GM23338 (cell line): ENCODE results near the gene ZBTB2. TPM values are rescaled to one million over a fixed set of nuclear protein-coding genes. Genes with fewer than 3 reads are reported as not detected.

ENCODE experiments used
- ATAC-seq: fragments of 200-7000 bp; cut with Tn5 transposase; 3 replicates; pipeline ENCODE4 v1.9.1; 2020
- DNase-seq: peaks from one replicate; pipeline ENCODE4 v3.0.0-alpha.2; 2015; ENCODE audit warnings: low spot score
- H2AFZ ChIP-seq: fragments of 200-600 bp; sonication (generic); 2 replicates; pipeline ENCODE4 v1.8.0; 2016; ENCODE audit warnings: antibody characterized with exemption, mild to moderate bottlenecking, moderate library complexity
- H3F3A ChIP-seq: fragments of 200-600 bp; sonication (generic); replicated peaks from 2 replicates; pipeline ENCODE4 v1.8.0; 2017; ENCODE audit warnings: antibody characterized with exemption, mixed run types, low read depth
- H3K27ac ChIP-seq: fragments of 200-600 bp; sonication (generic); 2 replicates; pipeline ENCODE4 v1.6.1; 2016; ENCODE audit warnings: low read depth
- H3K27me3 ChIP-seq: fragments of 200-600 bp; sonication (generic); 2 replicates; pipeline ENCODE4 v1.8.0; 2016; ENCODE audit warnings: mild to moderate bottlenecking, mixed run types, moderate library complexity; ENCODE audit not compliant: insufficient read depth
- H3K36me3 ChIP-seq: fragments of 200-600 bp; sonication (generic); 2 replicates; pipeline ENCODE4 v1.8.0; 2016; ENCODE audit warnings: mild to moderate bottlenecking; ENCODE audit not compliant: insufficient read depth
- H3K4me1 ChIP-seq: fragments of 200-600 bp; sonication (generic); 2 replicates; pipeline ENCODE4 v1.8.0; 2016; ENCODE audit warnings: mild to moderate bottlenecking, moderate library complexity; ENCODE audit not compliant: insufficient read depth
- H3K4me2 ChIP-seq: fragments of 200-600 bp; sonication (generic); 2 replicates; pipeline ENCODE4 v1.7.1; 2017; ENCODE audit warnings: mixed run types
- H3K4me3 ChIP-seq: fragments of 200-600 bp; sonication (generic); 2 replicates; pipeline ENCODE4 v1.6.1; 2016; ENCODE audit warnings: mixed run types
- H3K79me2 ChIP-seq: fragments of 200-600 bp; sonication (generic); replicated peaks from 2 replicates; pipeline ENCODE4 v1.8.0; 2017; ENCODE audit warnings: mild to moderate bottlenecking; ENCODE audit not compliant: insufficient read depth
- H3K9me2 ChIP-seq: fragments of 200-600 bp; sonication (generic); 2 replicates; pipeline ENCODE4 v1.8.0; 2017; ENCODE audit not compliant: insufficient read depth
- H4K20me1 ChIP-seq: fragments of 200-600 bp; sonication (generic); replicated peaks from 2 replicates; pipeline ENCODE4 v1.8.0; 2017; ENCODE audit warnings: mild to moderate bottlenecking; ENCODE audit not compliant: insufficient read depth
- H3K27ac Mint-ChIP-seq: 2 replicates; pipeline ENCODE4 v1.8.0; 2020; ENCODE audit warnings: inconsistent platforms, mild to moderate bottlenecking, moderate library complexity, mixed read lengths
- H3K27me3 Mint-ChIP-seq: 3 replicates; pipeline ENCODE4 v1.8.0; 2022; ENCODE audit warnings: low read depth, mild to moderate bottlenecking, moderate library complexity, mixed read lengths, inconsistent platforms; ENCODE audit not compliant: insufficient read depth, poor library complexity
- H3K36me3 Mint-ChIP-seq: 3 replicates; pipeline ENCODE4 v1.8.0; 2021; ENCODE audit warnings: low read depth, mild to moderate bottlenecking, inconsistent platforms, moderate library complexity, mixed read lengths
- H3K4me1 Mint-ChIP-seq: 3 replicates; pipeline ENCODE4 v1.8.0; 2020; ENCODE audit warnings: mild to moderate bottlenecking, inconsistent platforms, mixed read lengths
- H3K4me3 Mint-ChIP-seq: 3 replicates; pipeline ENCODE4 v1.8.0; 2021; ENCODE audit warnings: moderate library complexity, mild to moderate bottlenecking, inconsistent platforms, mixed read lengths
- H3K9me3 Mint-ChIP-seq: 3 replicates; pipeline ENCODE4 v1.8.0; 2020; ENCODE audit warnings: moderate library complexity, mild to moderate bottlenecking, inconsistent platforms, mixed read lengths
- EZH2 ChIP-seq: fragments of 200-600 bp; sonication (generic); IDR thresholded peaks from one replicate; pipeline ENCODE4 v1.8.0; 2017; ENCODE audit warnings: antibody characterized with exemption, mild to moderate bottlenecking, low read depth; ENCODE audit not compliant: unreplicated experiment
- JUNB ChIP-seq: IDR thresholded peaks from one replicate; pipeline ENCODE4 v1.6.1; 2016; ENCODE audit warnings: antibody characterized with exemption; ENCODE audit not compliant: unreplicated experiment
- NANOG ChIP-seq: IDR thresholded peaks from 2 replicates; pipeline ENCODE4 v1.6.1; 2016; ENCODE audit warnings: antibody characterized with exemption, borderline replicate concordance
- POLR2AphosphoS5 ChIP-seq: IDR thresholded peaks from 2 replicates; pipeline ENCODE4 v1.6.1; 2016; ENCODE audit warnings: antibody characterized with exemption, low read depth
- STAT1 ChIP-seq: IDR thresholded peaks from one replicate; pipeline ENCODE4 v1.6.1; 2016; ENCODE audit warnings: antibody characterized with exemption; ENCODE audit not compliant: unreplicated experiment
- ZNF331 ChIP-seq: fragments of 250-450 bp; sonication (Bioruptor Pico); IDR thresholded peaks from 2 replicates; pipeline ENCODE4 v1.5.0; 2020; ENCODE audit warnings: low read depth, mild to moderate bottlenecking, moderate library complexity
- polyA plus RNA-seq: library from polyadenylated mRNA; unstranded; fragments of >200 nt; fragmentation: Nextera tagmentation; extraction: Ambion mirVana; gene quantifications from 2 replicates; pipeline ENCODE4 v1.2.1, GENCODE V29; 2016
- total RNA-seq: library from RNA; depleted of rRNA; stranded (reverse); fragments of >200 nt; shearing (Covaris generic); gene quantifications from 2 replicates; pipeline ENCODE4 v1.2.3, GENCODE V29; 2014
- TF ChIP-seq, protein P1 (sequence below): IDR thresholded peaks from one replicate; pipeline ENCODE4 v1.6.1; 2018; ENCODE audit warnings: antibody characterized with exemption; ENCODE audit not compliant: unreplicated experiment
- TF ChIP-seq, protein P2 (sequence below): IDR thresholded peaks from 2 replicates; pipeline ENCODE4 v1.6.1; 2016; ENCODE audit warnings: antibody characterized with exemption
- TF ChIP-seq, protein P3 (sequence below): fragments of 250-450 bp; sonication (Bioruptor Pico); IDR thresholded peaks from 2 replicates; pipeline ENCODE4 v1.5.0; 2020; ENCODE audit warnings: mild to moderate bottlenecking, moderate library complexity

The ZBTB2 gene
- total and polyA plus RNA-seq, 2 experiments from 2014 or later: 11.4 to 21.9 TPM

DNA sequence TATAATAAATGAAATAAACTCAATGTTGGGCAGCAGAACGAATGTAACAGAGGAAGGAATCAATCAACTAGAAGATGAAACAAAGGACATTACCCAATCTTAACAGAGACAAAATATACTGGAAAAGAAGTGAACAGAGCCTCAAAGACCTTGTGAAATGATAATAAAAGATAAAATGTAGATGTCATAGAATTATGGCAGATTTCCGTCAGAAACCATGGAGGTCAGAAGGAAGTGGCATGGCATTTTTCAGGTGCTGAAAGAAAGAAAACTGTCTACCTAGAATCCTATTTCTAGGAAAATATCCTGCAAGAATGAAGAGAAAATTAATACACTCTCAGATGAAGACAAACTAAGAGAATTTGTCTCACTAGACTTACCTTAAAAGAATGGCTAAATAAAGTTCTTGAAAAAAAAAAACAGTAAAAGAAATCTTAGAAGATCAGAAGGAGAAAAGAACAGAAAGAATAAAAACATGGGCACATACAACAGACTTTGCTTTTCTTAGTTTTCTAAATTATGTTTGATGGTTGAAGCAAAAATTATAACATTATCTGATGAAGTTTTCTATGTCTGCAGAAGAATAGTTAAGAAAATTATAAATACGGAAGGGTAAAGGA, 23.4 kb upstream of the ZBTB2 start (continued):
- TF ChIP-seq, protein P1, sequence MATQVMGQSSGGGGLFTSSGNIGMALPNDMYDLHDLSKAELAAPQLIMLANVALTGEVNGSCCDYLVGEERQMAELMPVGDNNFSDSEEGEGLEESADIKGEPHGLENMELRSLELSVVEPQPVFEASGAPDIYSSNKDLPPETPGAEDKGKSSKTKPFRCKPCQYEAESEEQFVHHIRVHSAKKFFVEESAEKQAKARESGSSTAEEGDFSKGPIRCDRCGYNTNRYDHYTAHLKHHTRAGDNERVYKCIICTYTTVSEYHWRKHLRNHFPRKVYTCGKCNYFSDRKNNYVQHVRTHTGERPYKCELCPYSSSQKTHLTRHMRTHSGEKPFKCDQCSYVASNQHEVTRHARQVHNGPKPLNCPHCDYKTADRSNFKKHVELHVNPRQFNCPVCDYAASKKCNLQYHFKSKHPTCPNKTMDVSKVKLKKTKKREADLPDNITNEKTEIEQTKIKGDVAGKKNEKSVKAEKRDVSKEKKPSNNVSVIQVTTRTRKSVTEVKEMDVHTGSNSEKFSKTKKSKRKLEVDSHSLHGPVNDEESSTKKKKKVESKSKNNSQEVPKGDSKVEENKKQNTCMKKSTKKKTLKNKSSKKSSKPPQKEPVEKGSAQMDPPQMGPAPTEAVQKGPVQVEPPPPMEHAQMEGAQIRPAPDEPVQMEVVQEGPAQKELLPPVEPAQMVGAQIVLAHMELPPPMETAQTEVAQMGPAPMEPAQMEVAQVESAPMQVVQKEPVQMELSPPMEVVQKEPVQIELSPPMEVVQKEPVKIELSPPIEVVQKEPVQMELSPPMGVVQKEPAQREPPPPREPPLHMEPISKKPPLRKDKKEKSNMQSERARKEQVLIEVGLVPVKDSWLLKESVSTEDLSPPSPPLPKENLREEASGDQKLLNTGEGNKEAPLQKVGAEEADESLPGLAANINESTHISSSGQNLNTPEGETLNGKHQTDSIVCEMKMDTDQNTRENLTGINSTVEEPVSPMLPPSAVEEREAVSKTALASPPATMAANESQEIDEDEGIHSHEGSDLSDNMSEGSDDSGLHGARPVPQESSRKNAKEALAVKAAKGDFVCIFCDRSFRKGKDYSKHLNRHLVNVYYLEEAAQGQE: no peak
- TF ChIP-seq, protein P2, sequence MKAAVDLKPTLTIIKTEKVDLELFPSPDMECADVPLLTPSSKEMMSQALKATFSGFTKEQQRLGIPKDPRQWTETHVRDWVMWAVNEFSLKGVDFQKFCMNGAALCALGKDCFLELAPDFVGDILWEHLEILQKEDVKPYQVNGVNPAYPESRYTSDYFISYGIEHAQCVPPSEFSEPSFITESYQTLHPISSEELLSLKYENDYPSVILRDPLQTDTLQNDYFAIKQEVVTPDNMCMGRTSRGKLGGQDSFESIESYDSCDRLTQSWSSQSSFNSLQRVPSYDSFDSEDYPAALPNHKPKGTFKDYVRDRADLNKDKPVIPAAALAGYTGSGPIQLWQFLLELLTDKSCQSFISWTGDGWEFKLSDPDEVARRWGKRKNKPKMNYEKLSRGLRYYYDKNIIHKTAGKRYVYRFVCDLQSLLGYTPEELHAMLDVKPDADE: no peak
- no peak for TF ChIP-seq POLR2AphosphoS5
- no peak for TF ChIP-seq EZH2
- no peak for TF ChIP-seq ZNF331

DNA sequence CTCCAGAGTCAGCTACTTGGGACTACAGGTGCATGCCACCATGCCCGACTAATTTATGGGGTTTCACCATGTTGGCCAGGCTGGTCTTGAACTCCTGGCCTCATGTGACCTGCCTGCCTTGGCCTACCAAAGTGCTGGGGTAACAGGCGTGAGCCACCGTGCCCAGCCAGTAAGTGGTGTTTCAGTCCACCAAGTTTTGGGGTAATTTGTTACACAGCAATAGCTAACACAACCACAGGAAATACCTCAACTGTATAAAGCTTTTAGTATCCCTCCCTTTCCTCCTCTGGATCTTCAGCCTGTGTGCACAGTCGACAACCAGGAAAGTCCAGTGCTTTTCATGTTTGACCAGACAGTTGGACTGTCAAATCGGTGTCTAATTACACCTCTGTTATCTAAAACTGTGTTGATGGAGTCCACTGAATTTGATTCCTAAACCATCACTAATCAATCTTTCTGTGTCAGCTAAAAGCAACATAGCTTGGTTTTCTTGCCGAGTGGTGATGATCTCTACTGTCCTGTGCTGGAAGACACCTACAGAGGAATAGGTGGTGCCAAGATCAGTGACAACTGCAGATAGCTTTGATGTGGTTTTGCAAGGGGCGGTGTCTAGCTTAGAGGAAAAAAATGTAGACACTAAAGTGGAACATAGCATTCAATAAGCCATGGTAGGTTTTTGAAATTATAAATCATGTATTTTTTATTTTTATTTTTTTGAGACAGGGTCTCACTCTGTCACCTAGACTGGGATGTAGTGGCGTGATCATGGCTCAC, 22.2 kb upstream of the ZBTB2 start:
- ATAC-seq: no peak
- H4K20me1 ChIP-seq: peaks cover 7% of the 10 kb centered on the region; the same call in 1 of the 2 replicates
- Mint-ChIP-seq H3K4me1 (no peaks in the 10 kb centered on the region), H3K27ac (no peak overlapping the region), H3K9me3 (no peaks in the 10 kb centered on the region), H3K4me3 (no peak overlapping the region), H3K36me3 (peaks cover 66% of the 10 kb centered on the region), H3K27me3 (peaks cover 9% of the 10 kb centered on the region)
- H3K9me2 ChIP-seq: no peaks in the 10 kb centered on the region
- H3F3A ChIP-seq: no peaks in the 10 kb centered on the region
- no peak overlapping the region for H3K4me2 ChIP-seq
- H3K27me3 ChIP-seq: no peaks in the 10 kb centered on the region
- no peak overlapping the region for H3K4me3 ChIP-seq
- DNase-seq: no peak
- H3K27ac ChIP-seq: no peak overlapping the region
- H3K4me1 ChIP-seq: no peaks in the 10 kb centered on the region
- no peak overlapping the region for H2AFZ ChIP-seq
- H3K36me3 ChIP-seq: peaks cover 21% of the 10 kb centered on the region
- H3K79me2 ChIP-seq: no peaks in the 10 kb centered on the region
- TF ChIP-seq, protein P3, sequence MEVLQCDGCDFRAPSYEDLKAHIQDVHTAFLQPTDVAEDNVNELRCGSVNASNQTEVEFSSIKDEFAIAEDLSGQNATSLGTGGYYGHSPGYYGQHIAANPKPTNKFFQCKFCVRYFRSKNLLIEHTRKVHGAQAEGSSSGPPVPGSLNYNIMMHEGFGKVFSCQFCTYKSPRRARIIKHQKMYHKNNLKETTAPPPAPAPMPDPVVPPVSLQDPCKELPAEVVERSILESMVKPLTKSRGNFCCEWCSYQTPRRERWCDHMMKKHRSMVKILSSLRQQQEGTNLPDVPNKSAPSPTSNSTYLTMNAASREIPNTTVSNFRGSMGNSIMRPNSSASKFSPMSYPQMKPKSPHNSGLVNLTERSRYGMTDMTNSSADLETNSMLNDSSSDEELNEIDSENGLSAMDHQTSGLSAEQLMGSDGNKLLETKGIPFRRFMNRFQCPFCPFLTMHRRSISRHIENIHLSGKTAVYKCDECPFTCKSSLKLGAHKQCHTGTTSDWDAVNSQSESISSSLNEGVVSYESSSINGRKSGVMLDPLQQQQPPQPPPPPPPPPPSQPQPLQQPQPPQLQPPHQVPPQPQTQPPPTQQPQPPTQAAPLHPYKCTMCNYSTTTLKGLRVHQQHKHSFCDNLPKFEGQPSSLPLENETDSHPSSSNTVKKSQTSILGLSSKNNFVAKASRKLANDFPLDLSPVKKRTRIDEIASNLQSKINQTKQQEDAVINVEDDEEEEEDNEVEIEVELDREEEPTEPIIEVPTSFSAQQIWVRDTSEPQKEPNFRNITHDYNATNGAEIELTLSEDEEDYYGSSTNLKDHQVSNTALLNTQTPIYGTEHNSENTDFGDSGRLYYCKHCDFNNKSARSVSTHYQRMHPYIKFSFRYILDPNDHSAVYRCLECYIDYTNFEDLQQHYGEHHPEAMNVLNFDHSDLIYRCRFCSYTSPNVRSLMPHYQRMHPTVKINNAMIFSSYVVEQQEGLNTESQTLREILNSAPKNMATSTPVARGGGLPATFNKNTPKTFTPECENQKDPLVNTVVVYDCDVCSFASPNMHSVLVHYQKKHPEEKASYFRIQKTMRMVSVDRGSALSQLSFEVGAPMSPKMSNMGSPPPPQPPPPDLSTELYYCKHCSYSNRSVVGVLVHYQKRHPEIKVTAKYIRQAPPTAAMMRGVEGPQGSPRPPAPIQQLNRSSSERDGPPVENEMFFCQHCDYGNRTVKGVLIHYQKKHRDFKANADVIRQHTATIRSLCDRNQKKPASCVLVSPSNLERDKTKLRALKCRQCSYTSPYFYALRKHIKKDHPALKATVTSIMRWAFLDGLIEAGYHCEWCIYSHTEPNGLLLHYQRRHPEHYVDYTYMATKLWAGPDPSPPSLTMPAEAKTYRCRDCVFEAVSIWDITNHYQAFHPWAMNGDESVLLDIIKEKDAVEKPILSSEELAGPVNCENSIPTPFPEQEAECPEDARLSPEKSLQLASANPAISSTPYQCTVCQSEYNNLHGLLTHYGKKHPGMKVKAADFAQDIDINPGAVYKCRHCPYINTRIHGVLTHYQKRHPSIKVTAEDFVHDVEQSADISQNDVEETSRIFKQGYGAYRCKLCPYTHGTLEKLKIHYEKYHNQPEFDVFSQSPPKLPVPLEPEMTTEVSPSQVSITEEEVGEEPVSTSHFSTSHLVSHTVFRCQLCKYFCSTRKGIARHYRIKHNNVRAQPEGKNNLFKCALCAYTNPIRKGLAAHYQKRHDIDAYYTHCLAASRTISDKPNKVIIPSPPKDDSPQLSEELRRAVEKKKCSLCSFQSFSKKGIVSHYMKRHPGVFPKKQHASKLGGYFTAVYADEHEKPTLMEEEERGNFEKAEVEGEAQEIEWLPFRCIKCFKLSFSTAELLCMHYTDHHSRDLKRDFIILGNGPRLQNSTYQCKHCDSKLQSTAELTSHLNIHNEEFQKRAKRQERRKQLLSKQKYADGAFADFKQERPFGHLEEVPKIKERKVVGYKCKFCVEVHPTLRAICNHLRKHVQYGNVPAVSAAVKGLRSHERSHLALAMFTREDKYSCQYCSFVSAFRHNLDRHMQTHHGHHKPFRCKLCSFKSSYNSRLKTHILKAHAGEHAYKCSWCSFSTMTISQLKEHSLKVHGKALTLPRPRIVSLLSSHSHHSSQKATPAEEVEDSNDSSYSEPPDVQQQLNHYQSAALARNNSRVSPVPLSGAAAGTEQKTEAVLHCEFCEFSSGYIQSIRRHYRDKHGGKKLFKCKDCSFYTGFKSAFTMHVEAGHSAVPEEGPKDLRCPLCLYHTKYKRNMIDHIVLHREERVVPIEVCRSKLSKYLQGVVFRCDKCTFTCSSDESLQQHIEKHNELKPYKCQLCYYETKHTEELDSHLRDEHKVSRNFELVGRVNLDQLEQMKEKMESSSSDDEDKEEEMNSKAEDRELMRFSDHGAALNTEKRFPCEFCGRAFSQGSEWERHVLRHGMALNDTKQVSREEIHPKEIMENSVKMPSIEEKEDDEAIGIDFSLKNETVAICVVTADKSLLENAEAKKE (CRISPR knock-in tag): no peak
- TF ChIP-seq ZNF331: no peak
- TF ChIP-seq POLR2AphosphoS5: no peak
- TF ChIP-seq STAT1: no peak
- no peak for TF ChIP-seq JUNB
- TF ChIP-seq NANOG: no peak
